ENCODE results near the gene TRIM41.
"Not testable (repeated sequence)": the region's sequence is repeated elsewhere in the genome, so short reads cannot be mapped to it uniquely, and the experiment has no call there.

Gene TRIM41

GRCh38 chr5:181280251-181280762 lies 57.2 kb downstream of the TRIM41 start:
- no peak for TF ChIP-seq CTCF (IDR thresholded peaks at IDR 0.05)
- Histone ChIP-seq H3K27ac (no peak overlapping the region), H3K4me3 (no peak overlapping the region)
- DNase-seq (ENCODE audit: low spot score): no peak

- DNase-seq (ENCODE audit: low spot score): no peak
Measured at GRCh38 chr5:181281077-181281983, 58.2 kb downstream of the TRIM41 start.

GRCh38 chr5:181281984-181282316 lies 58.9 kb downstream of the TRIM41 start:
- TF ChIP-seq CTCF (IDR thresholded peaks at IDR 0.05): no peak
- DNase-seq (ENCODE audit: low spot score): no peak

More at GRCh38 chr5:181281077-181281983, 58.2 kb downstream of the TRIM41 start:
- Histone ChIP-seq H3K27ac (no peak overlapping the region), H3K4me3 (no peak overlapping the region)
- no peak for TF ChIP-seq CTCF (IDR thresholded peaks at IDR 0.05)

DNA sequence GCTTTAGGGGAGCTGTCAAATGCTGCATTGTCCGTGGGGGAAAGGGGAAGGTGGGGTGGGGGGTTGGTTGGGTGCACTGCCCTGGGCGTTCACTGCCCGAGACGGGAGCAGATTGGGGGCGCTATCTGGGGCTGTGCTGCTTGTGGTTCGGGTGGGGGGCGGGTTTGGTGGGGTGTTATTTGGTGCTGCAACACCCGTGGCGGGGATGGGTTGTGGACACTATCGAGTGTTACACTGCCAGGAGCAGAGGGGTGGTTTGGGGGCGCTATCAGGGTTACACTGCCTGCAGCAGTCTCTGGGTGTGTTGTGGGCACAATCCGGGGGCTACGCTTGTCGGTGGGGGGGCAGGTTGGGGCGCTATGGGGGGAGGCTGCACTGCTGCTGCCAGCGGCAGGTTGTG lies 59.3 kb downstream of the TRIM41 start:
- not testable (repeated sequence) for H3K27ac ChIP-seq; H3K4me3 ChIP-seq; DNase-seq (ENCODE audit: low spot score)

More at GRCh38 chr5:181281984-181282316, 58.9 kb downstream of the TRIM41 start:
- Histone ChIP-seq H3K4me3 (no peak overlapping the region), H3K27ac (no peak overlapping the region)

GRCh38 chr5:181282874-181283273 lies 59.8 kb downstream of the TRIM41 start:
- no peak overlapping the region for H3K27ac ChIP-seq
- DNase-seq (ENCODE audit: low spot score): no peak
- H3K4me3 ChIP-seq: no peak overlapping the region
- no peak for TF ChIP-seq CTCF (IDR thresholded peaks at IDR 0.05)

DNA sequence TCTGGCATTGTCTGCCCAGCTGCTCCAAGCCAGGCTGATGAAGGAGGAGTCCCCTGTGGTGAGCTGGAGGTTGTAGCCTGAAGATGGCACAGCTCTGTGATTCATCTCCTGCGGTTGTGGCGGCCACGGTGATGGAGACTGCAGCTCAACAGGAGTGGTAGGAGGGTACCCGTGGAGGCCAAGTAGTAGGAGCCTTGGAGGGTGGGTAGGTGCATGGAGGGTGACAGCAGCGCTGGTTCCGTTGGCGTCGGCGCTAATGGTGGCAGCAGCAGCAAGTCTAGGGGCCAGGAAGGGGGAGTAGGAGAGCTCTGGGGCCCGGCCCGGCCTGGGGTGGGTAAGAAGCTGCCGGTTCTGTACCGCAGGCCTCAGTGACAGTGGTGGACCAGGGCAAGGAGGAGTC lies 60.3 kb downstream of the TRIM41 start:
- H3K4me3 ChIP-seq: no peak overlapping the region
- H3K27ac ChIP-seq: no peak overlapping the region
- TF ChIP-seq CTCF (IDR thresholded peaks at IDR 0.05): no peak
- no peak for DNase-seq (ENCODE audit: low spot score)

GRCh38 chr5:181283841-181284755 lies 61.0 kb downstream of the TRIM41 start:
- not testable (repeated sequence) for H3K27ac ChIP-seq; H3K4me3 ChIP-seq; DNase-seq (ENCODE audit: low spot score)

Data from coronary artery (tissue), 2 donors.